HG03095 (cell line): Measurements from ENCODE around the gene PEAK1.
"Not testable (repeated sequence)": the region's sequence is repeated elsewhere in the genome, so short reads cannot be mapped to it uniquely, and the experiment has no call there.

ENCODE experiments used
- ATAC-seq: cut with Tn5 transposase; IDR thresholded peaks from one replicate; pipeline ENCODE4 v1.9.1; 2021; ENCODE audit warnings: moderate library complexity; ENCODE audit not compliant: unreplicated experiment

Gene PEAK1

GRCh38 chr15:77239882-77240608 lies 179.9 kb downstream of the PEAK1 start:
- no peak for ATAC-seq

- ATAC-seq = no peak
Observed at GRCh38 chr15:77235566-77235965, 184.3 kb downstream of the PEAK1 start.

DNA sequence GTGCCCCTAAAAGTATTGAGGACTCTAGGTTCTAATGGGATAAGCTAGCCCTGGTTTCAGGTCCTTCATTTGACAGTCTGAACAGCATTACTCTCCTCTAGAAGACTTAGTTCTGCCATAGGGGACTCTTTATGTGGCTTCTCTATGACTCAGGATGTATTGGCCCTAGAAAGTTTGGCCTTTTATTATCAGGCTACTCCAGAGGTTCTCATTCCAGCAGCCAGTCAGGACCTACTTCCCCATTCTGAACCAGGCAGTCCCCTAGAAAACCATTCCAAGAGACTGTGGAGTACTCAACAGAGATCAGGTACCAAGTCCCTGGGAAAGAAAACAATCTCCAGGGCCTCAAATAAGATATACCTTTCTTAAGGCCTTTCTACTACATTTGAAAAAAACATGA lies 191.1 kb downstream of the PEAK1 start:
- ATAC-seq = no peak

DNA sequence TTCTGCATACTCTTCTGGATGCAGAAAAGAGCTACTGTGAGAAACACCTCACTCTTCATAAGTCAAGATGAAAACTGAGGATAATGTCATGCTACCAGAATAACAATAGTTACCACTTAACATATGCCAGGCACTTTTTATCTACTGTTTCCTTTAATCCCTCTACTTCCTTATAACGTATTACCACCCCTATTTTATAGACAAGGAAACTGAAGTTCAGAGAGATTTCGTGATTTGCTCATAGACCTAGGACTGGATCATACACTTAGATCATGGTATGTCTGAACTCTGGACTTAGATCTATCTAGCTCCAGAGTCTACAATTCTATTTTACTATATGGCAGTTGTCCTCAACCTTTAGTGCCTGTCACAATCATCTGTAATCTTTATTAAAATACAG lies 193.3 kb downstream of the PEAK1 start:
- ATAC-seq = no peak

DNA sequence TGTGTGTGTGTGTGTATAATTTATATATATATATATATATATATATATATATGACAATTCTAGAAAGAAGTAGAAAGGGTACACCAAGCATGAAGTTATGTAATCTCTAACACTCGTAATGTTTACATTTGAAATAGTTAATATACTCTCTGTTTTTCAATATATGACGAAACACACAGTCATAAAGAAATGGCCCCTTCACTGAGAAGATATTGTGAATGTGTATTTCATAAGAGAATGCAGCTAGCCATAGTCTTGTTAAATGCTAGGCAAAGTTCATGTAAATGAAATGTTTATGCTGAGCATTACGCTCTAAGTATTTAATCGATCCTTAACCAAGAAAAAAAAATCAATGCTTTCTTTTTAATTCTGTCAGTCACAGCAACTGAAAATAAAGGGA lies 194.3 kb downstream of the PEAK1 start:
- no peak for ATAC-seq

DNA sequence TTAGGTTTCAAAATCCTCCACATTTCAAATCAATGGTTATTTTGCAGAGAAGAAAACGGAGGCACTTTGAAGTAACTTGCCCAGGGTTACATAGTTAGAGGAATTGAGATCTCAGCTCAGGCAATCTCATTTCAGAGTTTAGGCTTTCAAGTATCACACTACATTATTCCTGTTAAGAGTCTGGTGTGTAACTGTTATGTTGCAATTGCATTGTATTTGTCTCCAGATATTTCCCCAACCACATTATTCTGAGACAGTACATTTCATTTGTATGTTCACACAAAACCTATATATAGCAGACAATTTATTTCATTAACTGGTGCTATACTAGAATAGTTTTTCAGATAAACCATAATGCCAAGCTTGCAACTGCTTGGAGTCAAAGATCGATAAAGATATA lies 194.8 kb downstream of the PEAK1 start:
- no peak for ATAC-seq

GRCh38 chr15:77224352-77224751 lies 195.6 kb downstream of the PEAK1 start:
- no peak for ATAC-seq

DNA sequence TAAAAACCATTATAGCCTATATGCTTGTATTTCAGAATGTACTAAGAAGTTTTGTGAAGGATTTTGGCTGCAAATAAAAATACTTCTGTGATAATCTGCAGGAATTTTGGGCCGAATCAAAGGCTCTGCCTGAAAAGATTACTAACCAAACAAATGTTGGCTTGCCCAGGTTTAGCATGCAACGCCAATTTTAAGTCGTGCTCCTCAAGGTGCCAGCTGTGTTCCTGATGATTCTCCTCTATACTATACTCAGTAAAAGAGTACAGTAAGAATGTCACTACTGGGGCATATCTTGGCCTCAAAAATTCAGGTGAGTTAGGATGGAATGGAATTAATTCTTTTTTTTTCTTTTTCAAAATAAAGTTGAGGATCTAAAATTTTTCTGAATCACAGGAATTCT lies 198.2 kb downstream of the PEAK1 start:
- ATAC-seq = no peak

GRCh38 chr15:77221174-77221573 lies 198.7 kb downstream of the PEAK1 start:
- ATAC-seq = no peak

- no peak for ATAC-seq
Observed at GRCh38 chr15:77219841-77220240, 200.1 kb downstream of the PEAK1 start.

DNA sequence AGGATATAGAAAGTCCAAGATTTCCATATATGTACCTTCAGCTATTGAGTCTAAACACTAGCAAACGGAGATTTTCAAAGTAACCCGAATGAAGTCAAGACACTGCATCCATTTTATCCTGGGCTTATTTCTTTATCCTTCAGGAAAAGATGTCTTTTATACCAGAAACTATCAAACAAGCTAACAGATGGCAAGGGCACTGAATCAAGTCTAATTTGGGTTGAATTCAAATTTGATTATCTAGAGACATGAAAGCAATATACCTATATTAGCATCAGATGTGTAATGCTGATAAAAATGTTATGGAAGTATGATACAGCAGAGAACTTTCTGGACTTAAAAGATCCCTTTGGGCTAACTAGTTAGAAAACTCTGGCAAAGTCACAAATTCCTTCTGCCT lies 210.7 kb downstream of the PEAK1 start:
- ATAC-seq = no peak

DNA sequence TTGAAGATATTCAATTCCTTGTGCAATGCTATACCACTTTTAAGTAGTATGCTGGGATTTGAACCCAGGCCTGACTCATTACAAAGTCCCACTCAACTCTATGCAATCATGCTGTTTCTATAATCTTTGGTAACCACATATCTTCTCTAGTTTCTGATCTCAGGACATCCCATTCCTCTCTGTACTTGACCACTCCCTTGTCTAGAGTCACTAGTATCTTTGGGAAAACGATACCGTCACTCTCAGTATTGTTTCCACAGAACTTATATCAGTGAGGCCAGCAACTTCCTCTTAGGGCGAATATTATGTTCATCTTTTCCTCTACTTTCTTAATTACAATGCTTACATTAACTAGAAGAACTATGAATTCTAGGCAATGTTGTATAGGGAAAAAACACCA lies 211.7 kb downstream of the PEAK1 start:
- no peak for ATAC-seq

GRCh38 chr15:77201665-77202064 lies 218.2 kb downstream of the PEAK1 start:
- no peak for ATAC-seq

GRCh38 chr15:77196381-77196780 lies 223.5 kb downstream of the PEAK1 start:
- no peak for ATAC-seq

GRCh38 chr15:77195586-77195985 lies 224.3 kb downstream of the PEAK1 start:
- ATAC-seq = no peak

DNA sequence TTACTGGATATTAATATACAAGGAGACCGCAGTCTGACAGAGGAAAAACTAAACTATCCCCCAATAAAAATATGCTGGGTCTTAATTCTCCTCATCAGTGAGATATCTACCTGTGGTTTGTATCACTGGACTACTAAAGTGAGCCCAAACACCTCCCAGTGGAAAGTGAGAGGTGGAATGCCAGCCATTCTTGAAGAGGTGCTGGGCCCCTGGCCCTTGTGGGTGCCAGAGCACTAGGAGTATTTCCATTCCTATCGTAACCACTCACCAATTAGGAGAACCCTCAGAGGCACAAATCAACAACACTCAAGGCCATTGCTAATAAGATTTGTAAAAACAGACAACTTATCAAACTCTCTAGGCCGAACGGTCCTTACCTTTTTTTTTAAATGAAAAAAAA lies 227.5 kb downstream of the PEAK1 start:
- ATAC-seq = no peak

DNA sequence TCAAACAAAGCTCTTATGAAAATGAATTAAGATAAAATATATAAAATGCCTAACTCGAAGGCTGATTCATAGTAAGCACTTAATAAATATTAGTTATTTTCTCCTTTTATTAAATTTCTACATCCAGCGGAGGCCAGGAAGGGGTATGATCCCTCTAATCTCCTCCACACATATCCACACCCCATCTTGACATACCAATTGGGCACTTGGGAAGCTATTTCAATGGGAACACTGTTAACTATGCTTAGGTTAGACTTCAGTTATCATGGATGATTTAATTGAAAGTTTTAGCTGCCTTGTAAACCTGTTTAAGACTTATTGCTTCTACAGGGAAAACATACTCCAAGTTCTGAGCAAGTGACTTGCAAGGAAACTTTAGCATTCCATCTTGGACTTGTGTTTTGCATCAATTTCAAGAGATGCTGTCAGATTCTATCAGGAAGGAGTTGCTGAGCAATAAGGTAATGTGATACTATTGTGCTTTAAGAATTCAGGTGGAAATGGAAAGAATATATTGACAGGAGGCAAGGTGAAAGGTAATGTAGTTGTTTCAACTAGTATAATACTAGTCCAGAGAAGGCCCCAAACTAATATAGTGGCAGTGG lies 228.6 kb downstream of the PEAK1 start:
- ATAC-seq = no peak

GRCh38 chr15:77187751-77188464 lies 232.0 kb downstream of the PEAK1 start:
- no peak for ATAC-seq

GRCh38 chr15:77186594-77187011 lies 233.3 kb downstream of the PEAK1 start:
- no peak for ATAC-seq

DNA sequence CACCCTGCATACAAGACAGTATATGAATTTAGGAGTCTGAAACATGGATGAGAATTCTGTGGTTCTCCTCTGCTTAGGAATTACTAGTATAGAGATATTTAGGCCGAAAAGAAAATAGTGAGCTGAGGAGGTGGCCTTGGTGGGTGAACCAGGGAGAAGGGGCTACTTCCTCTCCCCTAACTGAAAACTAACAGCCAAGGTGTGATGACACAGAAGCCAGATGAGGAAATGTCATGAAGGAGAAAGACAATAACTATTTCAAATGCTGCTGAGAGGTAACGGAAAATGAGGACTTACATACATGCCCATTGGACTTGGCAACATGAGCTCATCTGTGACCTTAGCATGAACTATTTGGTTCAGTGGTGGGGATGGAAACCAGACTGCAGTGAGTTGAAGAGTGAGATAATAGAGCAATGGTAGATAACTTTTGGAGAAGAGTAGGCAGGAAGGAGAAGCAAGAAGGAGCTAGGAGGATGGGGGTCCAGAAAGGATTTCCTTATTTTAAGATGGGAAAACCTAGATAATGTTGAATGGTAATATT lies 234.6 kb downstream of the PEAK1 start:
- ATAC-seq = no peak

DNA sequence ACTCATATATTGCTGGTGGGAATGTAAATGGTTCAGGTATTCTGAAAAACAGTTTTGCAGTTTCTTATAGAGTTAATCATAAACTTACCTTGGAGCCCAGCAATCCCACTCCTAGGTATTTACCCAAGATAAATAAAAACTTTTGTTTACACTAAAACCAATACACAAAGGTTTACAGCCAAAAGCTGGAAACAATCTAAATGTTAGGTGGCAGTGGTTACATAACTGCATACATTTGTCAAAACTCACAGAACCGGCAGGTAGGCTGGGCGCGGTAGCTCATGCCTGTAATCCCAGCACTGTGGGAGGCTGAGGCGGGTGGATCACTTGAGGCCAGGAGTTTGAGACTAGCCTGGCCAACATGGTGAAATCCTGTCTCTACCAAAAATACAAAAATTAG lies 235.6 kb downstream of the PEAK1 start:
- ATAC-seq = not testable (repeated sequence)

GRCh38 chr15:77183066-77183465 lies 236.8 kb downstream of the PEAK1 start:
- ATAC-seq = no peak
